Measurements from ENCODE around the gene DDX47. TPM values are rescaled to one million over a fixed set of nuclear protein-coding genes. Genes with fewer than 3 reads are reported as not detected.
A peak's percentile ranks its signal among the peaks of the same experiment; 100 is the strongest.
"Not testable (repeated sequence)": the region's sequence is repeated elsewhere in the genome, so short reads cannot be mapped to it uniquely, and the experiment has no call there.

DDX47 gene
- total RNA-seq, 1 experiment from 2014 or later: 108 TPM

DNA sequence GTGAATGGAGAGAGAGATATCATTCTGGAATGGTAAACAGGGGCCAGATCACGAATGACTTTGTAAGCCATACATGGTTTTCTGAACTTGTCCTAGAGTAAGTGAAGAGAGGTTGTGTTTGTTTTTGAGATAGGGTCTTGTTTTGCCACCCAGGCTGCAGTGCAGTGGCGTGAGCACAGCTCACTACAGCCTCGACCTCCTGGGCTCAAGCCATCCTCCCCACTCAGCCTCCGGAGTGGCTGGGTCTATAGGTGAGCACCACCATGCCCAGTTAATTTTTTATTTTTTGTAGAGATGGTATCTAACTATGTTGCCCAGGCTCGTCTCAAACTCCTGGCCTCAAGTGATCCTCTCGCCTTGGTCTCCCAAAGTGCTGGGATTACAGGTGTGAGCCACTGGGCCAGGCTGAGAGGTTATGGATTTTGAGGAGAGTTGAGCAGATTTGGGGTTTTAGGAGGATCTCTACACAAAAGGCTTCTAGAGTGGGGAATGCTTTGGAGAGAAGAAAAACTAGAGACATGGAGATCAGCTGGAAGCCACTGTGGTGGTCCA, 58.5 kb downstream of the DDX47 start:
- no peak for DNase-seq (ENCODE audit: low read depth)

DNA sequence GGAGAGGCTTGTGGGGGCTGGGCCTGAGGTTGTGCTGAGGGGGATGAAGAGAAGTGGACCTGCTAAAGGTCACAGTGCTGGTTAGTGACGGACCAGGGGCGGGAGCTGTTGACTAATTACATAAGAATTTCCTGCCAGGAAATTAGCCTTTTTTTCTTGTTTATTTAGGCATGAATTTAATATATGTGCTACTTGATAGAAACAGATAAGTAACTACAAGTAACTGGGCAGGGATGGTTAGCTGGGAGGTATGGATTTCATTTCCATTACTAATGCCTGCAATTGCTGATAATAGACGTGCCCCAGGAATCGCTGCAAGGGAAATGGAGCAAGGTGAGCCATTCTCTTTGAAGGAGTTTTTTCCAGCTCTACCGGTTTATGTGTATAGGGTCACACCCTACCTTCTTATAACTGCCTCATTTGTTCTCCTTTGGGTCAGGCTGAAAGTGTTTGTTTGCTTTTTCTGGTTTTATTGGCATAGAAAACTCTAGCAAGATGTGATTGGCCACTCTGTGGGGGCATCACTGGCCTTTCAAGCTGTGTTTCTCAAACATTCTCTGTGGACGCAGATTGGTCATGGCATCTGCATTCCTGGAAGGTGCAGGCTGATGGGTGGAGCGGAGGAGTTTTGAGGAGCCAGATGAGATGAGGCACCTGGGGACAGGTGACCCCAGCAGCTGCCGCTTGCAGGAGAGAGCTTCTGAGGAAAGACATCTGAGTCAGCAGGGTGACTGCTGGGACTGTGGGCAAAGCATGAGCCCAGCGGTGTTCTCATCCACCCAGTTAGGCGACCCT, 59.2 kb downstream of the DDX47 start:
- DNase-seq (ENCODE audit: low read depth): peak; percentile 91

DNA sequence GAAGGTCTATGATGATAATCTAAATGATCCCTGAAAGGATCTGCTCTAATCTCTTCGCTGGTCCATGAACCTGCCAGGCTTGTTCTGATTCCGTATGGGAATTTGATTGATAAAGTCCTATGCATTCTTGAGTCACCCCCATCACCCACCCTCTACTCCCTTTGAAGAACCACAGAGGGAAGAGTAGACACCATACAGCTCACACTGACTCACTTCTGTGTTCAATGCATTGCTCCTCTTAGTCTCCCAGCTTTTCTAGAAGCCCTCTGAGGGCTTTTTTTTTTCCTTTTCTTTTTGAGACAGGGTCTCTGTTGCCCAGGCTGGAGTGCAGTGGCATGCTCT, 59.8 kb downstream of the DDX47 start:
- peak; percentile 84 for DNase-seq (ENCODE audit: low read depth)

GRCh38 chr12:12874029-12874428, 60.9 kb downstream of the DDX47 start:
- no peak for DNase-seq (ENCODE audit: low read depth)

GRCh38 chr12:12875301-12875700, 62.2 kb downstream of the DDX47 start:
- not testable (repeated sequence) for DNase-seq (ENCODE audit: low read depth)

- DNase-seq (ENCODE audit: low read depth): no peak
Observed at GRCh38 chr12:12877153-12877768, 64.1 kb downstream of the DDX47 start.

DNA sequence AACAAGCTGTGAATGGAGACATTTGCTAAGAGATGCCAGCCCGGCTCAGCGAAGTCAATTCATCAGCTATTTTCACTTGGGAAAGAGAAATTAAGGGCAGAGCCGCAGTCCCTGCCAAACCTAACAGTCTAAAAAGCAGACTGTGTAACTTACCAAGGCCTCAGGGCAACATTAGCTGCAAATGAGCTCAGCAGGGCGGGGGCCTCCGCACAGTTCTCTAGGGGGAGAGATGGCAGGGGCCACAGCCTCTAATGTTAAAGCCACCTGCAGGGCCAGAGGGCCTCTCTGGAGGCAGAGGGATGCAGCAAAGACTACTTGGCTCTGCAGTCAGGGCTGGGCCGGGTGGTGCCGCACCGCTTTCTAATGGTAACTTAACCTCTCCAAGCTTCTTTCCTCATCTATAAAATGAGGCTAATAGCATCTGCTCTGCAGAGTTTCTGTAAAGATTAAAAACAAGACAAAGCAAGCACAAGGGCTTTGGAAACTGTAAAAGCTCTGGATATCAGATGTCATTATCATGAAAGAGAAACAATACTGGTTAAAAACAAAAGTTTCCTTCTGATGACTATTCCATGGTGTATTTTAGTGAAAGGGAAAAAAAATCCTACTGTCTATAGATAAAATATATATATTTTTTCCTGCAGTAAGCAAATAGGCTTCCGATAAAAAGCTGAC, 64.8 kb downstream of the DDX47 start:
- no peak for DNase-seq (ENCODE audit: low read depth)

Small RNA genes within 50 kb of the gene (small RNA-seq; reads per million reads assigned to genes)
- gene AC007215.1: not detected
- gene MIR613: not detected

Other genes with a start within 250 kb of the DDX47 start
- 25.4 and 26.8 TPM in 2 replicates for gene CREBL2, start 201.5 kb upstream of the DDX47 start, total RNA-seq (2014; rRNA removed; shearing (Covaris generic))
- 0.37 and 0.73 TPM in 2 replicates for gene GPR19, start 117.2 kb upstream of the DDX47 start, total RNA-seq (2014; rRNA removed; shearing (Covaris generic))
- gene CDKN1B, start 96.0 kb upstream of the DDX47 start, total RNA-seq (2014; rRNA removed; shearing (Covaris generic)): 18.9 and 24.0 TPM in 2 replicates
- gene APOLD1, start 27.7 kb upstream of the DDX47 start, total RNA-seq (2014; rRNA removed; shearing (Covaris generic)): 1.8 and 2.8 TPM in 2 replicates
- gene GPRC5A, start 78.2 kb downstream of the DDX47 start, total RNA-seq (2014; rRNA removed; shearing (Covaris generic)): 19.8 and 21.7 TPM in 2 replicates
- gene GPRC5D, start 138.8 kb downstream of the DDX47 start, total RNA-seq (2014; rRNA removed; shearing (Covaris generic)): not detected in 2 replicates
- 9.7 and 26.2 TPM in 2 replicates for gene HEBP1, start 186.9 kb downstream of the DDX47 start, total RNA-seq (2014; rRNA removed; shearing (Covaris generic))
- gene FAM234B, start 231.0 kb downstream of the DDX47 start, total RNA-seq (2014; rRNA removed; shearing (Covaris generic)): 2.5 and 4.5 TPM in 2 replicates